T-helper 2 cell treated with Interferon-gamma antibody and Interleukin-4, amounts not matched to agents 100 ng/mL and 5 ng/mL, for 36 hours (primary cell): ENCODE results near the gene ZNF501. TPM values are rescaled to one million over a fixed set of nuclear protein-coding genes. Genes with fewer than 3 reads are reported as not detected.

Source experiments
- total RNA-seq: library from RNA; stranded (reverse); gene quantifications from 2 replicates; pipeline ENCODE4 v1.2.3, GENCODE V29; 2022

The ZNF501 gene
- total RNA-seq, 1 donor from 2014 or later: 1.9 TPM

Other genes starting within 250 kb of the ZNF501 start
- 0.61 and 0.64 TPM in 2 replicates for gene ZKSCAN7, start 174.4 kb upstream of the ZNF501 start, total RNA-seq
- gene ZNF660, start 144.7 kb upstream of the ZNF501 start, total RNA-seq: 0.11 and 0.14 TPM in 2 replicates
- 12.1 and 12.7 TPM in 2 replicates for gene ZNF197, start 104.6 kb upstream of the ZNF501 start, total RNA-seq
- gene ZNF35, start 80.9 kb upstream of the ZNF501 start, total RNA-seq: 2.8 and 4.0 TPM in 2 replicates
- gene ZNF502, start 17.0 kb upstream of the ZNF501 start, total RNA-seq: 0.59 and 0.68 TPM in 2 replicates
- gene KIAA1143, start 32.0 kb downstream of the ZNF501 start, total RNA-seq: 33.1 and 37.3 TPM in 2 replicates
- 43.3 and 44.8 TPM in 2 replicates for gene KIF15, start 32.2 kb downstream of the ZNF501 start, total RNA-seq
- 9.3 and 9.4 TPM in 2 replicates for gene TMEM42, start 132.3 kb downstream of the ZNF501 start, total RNA-seq
- gene TGM4, start 145.0 kb downstream of the ZNF501 start, total RNA-seq: not detected in 2 replicates
- gene ZDHHC3, start 246.5 kb downstream of the ZNF501 start, total RNA-seq: 51.8 and 52.6 TPM in 2 replicates
- gene EXOSC7, start 246.6 kb downstream of the ZNF501 start, total RNA-seq: 54.6 and 57.5 TPM in 2 replicates